Hematopoietic multipotent progenitor cell treated with erythropoietin and hydrocortisone succinate and interleukin-3 and kit ligand, for 6 days (in vitro differentiated cells): ENCODE data around the gene KIF16B.
"Not testable (repeated sequence)": the region's sequence is repeated elsewhere in the genome, so short reads cannot be mapped to it uniquely, and the experiment has no call there.

Source experiments
- DNase-seq: peaks from one replicate; pipeline ENCODE4 v3.0.0-alpha.2; 2015

KIF16B gene

DNA sequence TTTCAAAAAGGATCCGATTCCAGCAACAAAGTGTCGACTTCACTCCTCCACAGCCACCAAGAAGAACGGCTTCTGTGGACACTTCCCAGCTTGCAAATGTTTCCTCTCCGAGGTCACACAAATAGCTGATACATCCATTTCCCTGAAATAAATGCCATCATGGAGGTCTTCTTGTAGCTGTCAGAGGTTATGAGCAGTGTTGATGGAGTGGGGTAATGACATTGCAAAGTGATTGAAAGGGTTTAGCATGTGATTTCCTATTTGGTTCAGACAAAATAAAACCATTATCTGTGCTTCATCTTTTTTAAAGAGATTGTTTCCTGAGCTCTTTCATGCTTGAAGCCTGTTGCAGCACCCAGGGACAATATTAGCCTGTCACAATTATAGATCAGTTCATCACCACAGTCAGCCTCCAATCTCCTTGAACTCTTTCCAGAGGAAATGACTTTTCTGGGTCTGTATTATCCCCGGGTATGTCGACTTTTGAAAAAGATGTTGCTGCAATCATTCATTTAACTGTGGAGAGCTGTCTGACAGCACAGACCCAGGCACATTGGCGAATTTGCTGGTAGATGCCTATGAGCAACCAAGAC is 16.9 kb upstream of the KIF16B start:
- DNase-seq, result no peak

DNA sequence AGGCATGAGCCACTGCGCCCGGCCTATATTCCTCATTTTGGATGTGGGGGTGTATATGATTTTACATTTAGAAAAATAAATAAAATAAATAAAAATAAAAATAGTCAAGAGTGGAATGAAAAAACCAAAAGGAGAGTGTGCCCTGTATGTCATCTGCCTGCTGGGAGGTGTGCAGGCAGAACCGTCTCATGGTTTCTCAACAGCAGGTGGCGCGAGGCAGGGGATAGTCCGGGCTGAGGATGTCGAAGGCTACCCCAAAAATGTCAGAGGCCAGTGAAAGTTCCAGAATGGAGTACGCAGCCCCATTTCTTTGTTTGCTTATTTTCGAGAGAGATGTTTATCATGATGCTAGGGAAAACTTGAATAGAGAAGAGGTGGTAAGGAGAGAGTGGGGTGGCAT is 16.4 kb upstream of the KIF16B start:
- no peak for DNase-seq

DNA sequence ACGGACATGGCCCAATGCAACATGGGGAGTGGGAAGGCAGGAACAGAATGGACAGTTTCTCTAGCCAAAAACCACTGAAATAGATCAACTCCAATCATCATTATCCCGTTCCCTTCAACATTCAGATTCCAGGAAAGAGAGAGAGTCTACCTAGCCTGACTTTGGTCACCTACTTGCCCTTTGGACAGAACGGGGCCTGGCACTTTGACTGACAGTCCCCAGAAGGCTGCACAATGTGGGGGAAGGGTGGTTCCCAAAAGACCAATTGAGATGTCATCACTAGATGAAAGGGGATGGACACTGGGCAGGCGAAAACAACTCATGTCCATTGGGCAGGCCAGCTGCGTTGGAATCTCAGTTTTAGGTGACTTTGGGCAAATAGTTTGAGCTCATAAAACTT is 15.0 kb upstream of the KIF16B start:
- DNase-seq, result no peak

DNA sequence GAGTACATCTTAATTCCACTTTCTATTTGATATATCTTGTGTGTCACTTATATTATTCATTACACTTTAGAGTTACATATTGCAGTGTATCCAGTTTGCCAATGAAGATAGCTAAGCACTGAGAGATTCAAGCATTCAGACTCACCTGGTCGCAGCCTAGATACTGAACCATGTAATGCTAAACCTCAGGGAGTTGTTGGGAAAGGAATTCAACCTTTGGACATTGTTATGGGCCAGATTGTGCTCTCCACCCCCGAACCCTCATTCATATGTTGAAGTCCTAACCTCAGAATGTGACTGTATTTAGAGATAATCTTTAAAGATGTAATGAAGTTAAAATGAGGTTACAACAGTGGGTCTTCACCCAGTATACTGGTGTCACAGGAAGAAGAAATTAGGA is 13.8 kb upstream of the KIF16B start:
- DNase-seq, result no peak

DNA sequence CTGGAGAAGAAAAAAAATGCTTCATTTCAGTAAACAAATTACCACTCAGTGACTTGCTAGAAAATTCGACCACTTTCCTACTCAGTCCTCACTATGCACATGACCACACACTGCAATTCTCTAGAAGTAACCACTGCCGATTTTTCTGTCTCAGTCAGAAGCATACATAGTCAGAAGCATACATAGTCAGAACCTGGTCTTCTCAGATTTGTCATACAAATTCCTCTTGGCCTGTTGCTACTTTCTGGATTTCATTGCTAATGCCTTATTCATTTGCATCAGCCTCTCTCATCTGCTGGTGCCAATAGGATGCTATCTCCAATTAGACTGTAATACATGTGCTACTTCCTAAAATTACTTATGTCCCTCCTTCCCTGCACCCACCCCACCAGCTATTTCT is 10.2 kb upstream of the KIF16B start:
- DNase-seq, result no peak

DNA sequence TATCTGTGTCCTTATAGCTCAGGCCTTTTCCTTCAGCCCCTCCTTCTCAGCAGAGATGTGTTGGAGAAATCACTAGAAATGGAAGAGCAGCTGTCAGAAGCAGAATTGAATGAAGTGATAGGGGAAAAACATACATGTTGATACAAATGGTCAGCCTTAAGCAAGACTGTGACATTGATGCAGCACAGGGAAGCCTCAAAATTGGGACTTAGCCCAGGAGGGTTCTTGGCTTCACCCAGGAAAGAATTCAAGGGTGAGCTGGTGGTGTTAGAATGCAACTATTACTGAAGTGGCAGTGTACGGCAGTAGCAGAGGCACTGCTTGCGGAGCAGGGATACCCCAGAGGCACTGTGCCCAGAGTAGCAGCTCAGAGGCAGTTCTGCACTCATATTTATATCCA is 8.0 kb upstream of the KIF16B start:
- no peak for DNase-seq

DNA sequence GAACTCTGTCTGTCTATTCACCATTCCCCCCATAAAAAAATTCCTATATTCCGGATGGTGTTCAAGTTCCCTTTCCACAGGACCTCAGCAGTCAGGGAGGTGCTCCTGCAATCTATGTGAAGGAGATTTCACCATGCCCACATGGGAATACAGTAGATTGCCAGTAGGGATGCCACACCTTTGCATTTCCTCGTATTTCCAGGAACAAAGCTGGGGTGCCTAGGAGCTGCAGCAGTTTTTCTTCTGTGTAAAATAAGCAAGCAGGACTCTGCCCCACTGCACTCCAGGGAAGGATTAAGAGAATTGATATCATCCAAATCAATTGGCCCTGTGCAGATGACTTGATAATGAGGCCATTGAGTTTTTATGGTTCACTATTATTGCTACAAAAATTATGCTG is 7.4 kb upstream of the KIF16B start:
- DNase-seq, result no peak

DNA sequence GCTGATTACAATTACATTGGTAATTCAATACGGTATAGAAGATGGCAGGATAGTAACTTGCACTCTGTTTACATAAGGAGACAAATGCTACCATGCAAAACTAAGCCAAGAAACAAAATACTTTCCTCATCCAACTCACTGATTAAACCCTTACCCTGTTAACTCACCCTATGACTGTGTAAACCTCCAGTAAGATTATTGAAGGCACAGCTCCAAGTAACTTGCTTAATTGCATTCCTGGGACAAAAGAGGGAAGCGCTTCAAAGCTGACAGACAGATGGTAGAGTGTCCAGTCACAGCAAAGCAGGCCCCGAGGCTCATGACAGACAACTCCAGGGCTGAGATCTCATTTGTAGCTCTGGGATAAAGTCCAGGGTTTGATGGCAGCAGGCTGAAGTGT is 6.9 kb upstream of the KIF16B start:
- no peak for DNase-seq

DNA sequence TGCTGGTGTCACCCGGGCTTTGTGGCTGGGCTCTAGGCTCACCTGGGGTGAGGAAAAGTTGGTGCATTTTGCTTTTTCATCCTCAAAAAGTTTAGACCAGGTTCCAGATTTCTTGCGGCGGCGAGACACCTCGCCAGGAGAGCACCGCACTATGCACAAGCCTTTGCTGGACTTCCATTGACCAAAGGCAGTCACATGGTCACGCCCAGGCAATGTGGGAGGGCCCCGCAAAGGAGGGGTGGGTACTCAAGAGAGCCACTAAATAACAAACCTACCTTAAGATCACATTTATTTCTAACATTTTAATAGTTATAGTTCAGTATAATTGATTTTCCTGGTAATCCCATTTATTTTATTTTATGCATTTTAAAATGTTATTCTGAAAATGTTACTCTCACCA is 3.0 kb upstream of the KIF16B start:
- no peak for DNase-seq

DNA sequence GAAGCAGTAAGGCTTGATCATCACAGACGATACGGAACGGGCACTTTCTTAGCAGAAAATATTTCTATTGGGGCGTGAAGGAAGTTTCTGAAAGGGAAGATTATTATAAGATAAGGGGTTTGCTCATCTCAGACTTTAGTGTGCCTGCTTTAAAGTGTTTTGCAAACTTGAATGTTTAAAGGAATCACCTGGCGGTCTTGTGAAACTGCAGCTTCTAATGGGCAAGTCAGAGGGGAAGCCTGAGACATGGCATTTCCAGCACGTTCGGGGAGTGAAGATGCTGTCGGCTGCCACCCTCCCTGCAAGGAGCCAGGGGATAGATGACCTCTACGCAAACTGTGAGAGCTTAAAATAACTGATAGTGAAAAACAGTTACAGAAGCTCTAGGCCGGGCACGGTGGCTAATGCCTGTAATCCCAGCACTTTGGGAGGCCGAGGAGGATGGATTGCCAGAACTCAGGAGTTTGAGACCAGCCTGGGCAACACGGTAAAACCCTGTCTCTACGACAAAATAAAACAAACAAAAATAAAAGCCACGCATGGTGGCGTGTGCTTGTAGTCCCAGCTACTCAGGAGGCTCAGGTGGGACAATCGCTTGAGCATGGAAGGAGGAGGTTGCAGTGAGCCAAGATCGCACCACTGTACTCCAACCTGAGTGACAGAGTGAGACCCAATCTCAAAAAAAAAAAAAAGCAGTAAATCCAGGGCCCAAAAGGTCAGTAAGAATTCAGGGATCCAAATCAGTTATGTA is 2.3 kb upstream of the KIF16B start:
- no peak for DNase-seq

DNA sequence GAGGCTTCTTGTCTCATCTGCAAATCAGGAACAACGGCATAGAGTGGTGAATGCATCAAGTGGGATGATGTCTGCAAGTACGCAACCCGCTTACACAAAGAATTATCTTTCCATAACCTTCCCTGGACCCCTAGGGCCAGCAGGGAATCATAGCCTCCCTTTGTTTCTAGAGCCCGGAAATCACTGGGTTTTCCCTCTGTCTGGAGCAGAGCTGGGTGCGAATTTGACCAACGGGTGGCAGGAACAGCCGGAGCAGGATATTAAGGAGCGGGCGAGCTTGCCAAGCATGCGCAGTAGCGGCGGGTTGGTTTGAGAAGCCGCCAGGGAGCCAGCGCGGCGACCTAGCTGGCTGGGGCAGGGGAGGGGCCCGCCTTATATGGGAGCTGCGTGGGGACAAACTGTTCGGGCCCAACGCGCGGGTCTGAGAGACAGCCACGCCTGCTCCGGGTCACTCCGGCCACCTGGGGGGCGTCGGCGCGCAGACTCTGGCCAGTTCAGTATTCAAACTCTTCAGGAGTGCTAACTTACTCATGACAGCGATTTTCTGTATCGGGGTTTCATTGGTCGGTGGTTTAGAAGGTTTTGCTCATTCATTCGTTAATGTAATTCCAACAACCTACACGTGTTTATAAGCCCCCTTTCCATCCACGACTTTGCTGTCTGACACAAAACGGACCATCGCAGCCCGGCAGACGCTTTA is 1.6 kb upstream of the KIF16B start:
- DNase-seq, result peak; percentile 83

DNA sequence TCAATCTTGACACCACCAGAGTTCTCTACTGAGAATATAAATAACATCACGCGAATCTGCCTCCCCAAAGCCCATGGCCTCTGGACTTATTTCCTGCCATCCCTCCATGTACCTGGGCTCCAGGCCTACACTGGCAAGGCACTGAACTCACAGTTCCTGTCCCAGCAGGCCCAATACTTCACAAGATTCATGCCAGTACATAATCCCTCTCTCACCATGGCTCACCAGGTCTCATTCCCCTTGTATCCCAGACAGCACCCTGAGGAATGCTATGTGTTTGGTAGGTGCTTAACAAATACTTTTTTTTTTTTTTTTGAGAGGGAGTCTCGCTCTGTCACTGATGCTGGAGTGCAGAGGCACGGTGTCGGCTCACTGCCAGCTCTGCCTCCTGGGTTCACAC is 1.9 kb downstream of the KIF16B start:
- DNase-seq, result no peak

DNA sequence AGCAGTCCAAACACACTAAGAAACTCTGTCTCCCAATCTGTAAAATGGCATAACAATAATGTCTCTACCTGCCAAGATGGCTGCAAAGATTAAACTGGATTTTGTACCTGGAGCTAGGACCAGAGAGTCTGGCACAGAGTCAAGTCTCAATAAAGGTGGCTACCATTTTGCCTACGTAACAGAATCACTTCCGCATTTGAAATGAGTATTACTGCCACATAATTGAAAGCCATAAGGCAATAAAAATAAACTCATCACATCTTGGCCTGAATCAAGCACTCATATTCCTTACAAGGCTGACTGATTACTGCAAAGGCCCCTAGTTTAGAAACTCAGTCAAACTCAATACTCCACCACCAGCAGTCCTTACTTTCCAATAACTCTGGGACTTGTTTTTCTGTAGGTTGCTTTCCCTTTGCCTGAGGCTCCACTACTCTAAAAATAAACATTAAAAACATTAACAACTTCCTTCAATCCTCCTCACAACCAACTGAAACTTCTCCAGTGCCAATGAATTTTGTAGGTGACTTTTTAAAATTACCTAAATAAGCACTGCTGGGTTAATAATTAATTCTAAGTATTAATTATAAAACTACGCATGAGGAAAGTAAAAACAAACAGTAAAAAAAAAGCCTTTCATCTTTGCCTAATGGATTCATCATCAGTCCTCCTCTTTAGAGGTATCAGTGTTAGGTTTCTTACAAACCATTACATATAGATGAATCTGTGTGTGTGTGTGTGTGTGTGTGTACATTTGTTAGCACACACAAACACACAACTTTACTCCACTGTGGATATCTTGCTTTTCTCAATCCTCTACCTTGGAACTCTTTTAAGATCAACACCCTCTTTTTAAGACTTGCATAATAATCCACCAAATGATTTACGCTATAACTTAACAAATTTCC is 3.7 kb downstream of the KIF16B start:
- DNase-seq, result no peak

DNA sequence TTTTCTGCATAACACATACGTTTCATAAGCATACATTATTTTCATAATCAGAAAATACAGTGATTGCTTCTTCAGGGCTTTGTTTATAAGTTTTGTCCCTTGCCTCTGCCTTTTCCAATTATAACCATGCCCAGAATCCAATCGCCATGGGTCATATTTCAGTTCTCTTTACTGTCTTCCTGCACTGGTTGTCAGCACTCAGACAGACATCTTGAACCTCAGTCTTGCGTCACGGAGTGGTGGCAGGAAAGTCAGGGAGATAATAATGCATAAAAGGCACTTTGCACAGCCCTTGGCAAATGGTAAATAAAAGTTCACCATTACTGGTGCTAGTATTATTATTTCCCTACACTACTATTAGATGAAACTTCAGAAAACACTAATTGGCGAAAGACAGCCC is 7.2 kb downstream of the KIF16B start:
- DNase-seq, result no peak

DNA sequence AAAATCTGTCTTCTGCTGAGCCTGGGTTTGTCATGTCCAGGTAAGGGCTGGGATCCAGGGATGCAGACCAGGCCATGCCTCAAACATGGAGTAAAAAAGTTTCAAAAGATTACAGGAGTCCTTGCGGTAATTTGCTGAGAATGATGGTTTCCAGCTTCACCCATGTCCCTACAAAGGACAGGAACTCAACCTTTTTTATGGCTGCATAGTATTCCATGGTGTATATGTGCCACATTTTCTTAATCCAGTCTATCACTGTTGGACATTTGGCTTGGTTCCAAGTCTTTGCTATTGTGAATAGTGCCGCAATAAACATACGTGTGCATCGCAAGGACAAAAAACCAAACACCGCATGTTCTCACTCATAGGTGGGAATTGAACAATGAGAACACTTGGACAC is 9.2 kb downstream of the KIF16B start:
- not testable (repeated sequence) for DNase-seq

DNA sequence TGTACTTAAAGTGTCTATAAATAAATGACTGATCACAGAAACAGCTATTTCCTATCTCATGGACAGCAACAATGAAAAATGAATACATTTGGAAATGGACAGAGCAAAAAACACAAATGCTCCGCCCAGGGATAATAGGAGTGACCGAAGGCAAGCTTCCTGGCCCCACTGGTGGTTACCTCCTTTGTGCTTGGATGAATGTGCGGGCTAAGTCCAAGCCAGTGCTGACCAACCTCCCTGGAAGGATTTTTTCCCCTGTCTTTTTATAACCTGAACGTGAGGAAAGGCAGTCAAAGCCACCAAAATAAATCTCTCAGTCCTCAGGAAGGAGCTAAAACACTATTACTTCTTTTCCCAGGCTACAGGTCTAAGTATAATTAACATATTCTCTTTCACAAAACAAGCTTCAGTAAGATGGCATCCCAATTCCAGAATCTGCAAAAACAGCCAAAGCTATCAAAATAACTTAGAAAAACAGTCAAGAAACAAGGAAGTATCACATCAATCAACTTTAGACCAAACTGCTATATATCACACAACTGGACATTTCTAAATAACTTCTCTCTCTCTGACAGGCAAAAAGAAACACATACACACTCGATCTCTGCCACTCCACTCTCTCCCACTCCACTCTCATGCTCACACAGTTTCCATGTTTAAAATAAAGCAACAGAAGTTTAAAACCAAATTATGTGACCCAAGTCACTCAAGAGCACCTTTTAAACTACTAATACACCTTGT is 10.0 kb downstream of the KIF16B start:
- no peak for DNase-seq

DNA sequence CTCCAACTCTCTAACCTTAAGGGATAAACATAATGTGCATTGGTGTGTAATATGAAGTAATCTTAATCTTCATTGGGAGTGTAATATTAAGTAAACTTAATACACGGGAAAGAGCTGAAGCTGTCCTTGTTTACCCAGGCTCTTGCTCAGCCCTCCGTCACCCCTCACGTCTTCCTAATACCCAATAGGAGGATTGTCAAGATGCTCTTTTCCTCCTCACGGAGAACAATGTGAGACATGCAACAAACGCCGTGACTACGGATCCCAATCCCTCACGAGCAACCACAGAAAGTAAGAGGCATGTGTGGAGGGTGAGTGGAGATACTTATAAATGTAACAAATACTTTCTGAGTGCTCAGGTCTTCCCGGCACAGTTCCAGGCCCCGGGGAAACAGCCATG is 11.0 kb downstream of the KIF16B start:
- DNase-seq, result no peak

DNA sequence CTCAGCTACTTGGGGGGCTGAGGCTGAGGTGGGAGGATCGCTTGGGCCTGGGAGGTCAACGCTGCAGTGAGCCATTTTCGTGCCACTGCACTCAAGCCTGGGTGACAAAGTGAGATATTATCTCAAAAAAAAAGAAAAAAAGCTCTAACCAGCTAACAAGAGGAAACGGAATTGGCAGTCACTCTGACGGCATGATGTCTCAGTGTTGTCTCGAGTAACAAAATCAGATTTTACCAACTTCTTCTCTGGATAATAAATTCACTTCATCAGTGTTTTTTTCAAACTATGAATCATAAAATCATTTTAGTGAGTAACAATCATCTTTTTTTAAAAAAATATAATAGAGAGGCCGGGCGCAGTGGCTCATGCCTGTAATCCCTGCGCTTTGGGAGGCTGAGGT is 12.6 kb downstream of the KIF16B start:
- DNase-seq, result no peak

DNA sequence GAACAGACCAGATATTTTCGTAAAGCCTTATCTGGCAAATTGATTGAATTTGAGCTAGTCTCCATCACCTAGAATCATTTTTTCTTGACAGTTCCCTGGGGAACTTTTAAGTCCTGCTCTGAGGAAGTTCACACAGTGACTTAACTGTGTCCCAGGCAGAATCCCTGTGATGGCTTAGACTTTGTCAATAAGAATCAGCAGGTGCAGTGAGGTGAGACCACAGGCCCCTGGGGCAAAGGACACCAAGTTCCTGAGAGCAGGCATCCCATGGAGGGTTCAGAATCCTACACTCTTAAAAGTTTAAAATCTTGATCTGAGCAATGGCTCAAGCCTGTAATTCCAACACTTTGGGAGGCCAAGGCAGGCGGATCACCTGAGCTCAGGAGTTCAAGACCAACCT is 13.0 kb downstream of the KIF16B start:
- no peak for DNase-seq

DNA sequence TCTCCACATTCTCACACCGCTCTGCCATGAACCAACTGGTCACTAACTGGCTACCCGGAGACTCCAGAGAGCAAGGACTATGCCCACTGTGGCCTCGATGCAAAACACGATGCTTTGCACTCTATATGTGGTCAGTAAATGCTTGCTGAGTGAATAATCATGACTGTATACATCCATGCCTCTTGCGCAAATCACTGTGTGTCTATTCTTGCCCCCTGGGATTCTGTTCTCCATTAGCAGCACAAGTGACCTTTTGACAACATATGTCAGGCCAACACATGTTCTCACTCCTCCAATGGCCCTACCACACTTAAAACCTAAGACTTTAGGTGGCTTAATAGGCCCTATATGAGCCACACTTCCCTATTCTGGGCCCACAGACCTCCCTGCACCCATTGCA is 16.9 kb downstream of the KIF16B start:
- DNase-seq, result no peak

DNA sequence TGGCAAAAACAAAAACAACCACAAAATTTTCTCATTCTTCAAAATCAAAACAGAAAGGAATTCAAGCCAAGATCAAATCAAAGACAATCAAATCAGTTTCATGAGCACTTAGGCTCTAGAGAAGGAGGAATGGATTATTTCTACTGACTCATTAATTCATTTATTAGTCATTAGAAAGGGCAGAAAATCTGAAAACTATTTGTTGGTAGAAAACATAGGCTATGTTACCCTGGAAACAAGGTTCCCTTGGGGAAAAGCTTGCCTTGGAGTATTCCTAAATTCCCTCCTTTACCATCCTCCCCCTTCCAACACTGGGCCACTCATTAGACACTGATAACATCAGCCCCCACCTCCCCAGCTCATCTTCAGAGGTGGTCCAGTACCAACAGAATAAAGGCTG is 17.5 kb downstream of the KIF16B start:
- DNase-seq, result no peak

DNA sequence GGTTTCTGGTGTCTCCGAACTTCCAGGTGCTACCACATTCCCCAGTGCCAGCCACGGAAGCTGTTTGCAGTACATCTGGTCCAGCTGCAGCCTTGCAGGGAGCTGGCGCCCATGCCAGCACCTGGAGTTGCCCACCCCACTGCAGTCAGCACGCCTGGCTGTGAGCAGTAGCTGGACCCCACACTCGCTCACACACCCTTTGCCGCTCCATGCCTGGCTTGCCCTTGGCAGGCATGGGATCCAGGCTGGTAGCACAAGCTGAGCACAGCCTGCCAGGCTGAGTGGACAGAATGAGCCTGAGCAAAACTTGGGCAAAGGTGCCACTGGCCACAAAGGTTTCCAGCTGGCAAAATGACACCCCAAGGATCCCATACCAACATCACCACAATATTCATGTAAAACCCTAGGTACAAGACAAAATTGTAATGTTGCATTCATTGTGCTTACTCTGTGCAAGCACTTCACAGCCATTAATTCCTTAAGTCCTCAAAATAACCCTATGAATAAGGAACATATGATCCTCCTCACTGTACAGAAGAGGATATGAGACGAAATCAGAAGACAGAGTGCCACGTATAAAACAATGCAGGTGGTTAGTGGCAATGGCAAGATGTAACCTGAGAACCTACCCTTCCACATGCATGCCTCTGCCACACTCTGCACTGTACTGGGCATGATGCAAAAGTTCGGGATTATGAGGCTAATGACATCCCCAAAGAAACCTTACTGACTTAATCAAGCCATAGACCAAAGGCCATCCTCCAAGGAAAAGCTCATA is 18.3 kb downstream of the KIF16B start:
- no peak for DNase-seq
